IMR-90 (cell line): ENCODE data around the gene KCNJ3.

Source experiments
- BHLHE40 ChIP-seq: fragments of 150-350 bp; IDR thresholded peaks from 2 replicates; pipeline ENCODE4 v1.6.1; 2016; ENCODE audit warnings: mild to moderate bottlenecking, low read depth, low read length
- CEBPB ChIP-seq: IDR thresholded peaks from 2 replicates; pipeline ENCODE4 v1.6.1; 2012; ENCODE audit warnings: low read depth, low read length, improper control_type of control experiment
- CHD1 ChIP-seq: IDR thresholded peaks from 2 replicates; pipeline ENCODE4 v1.6.1; 2012; ENCODE audit warnings: low read depth, low read length, improper control_type of control experiment
- FOS ChIP-seq: fragments of 150-350 bp; IDR thresholded peaks from 2 replicates; pipeline ENCODE4 v1.6.1; 2016; ENCODE audit warnings: low read depth, low read length
- MAFK ChIP-seq: IDR thresholded peaks from 2 replicates; pipeline ENCODE4 v1.6.1; 2012; ENCODE audit warnings: low read depth, low read length, improper control_type of control experiment
- MAZ ChIP-seq: IDR thresholded peaks from 2 replicates; pipeline ENCODE4 v1.6.1; 2012; ENCODE audit warnings: low read depth, mild to moderate bottlenecking, low read length, improper control_type of control experiment, moderate library complexity, borderline replicate concordance
- MXI1 ChIP-seq: IDR thresholded peaks from 2 replicates; pipeline ENCODE4 v1.6.1; 2012; ENCODE audit warnings: low read depth, mild to moderate bottlenecking, low read length, moderate library complexity, borderline replicate concordance
- POLR2A ChIP-seq: IDR thresholded peaks from 2 replicates; pipeline ENCODE4 v1.6.1; 2012; ENCODE audit warnings: mild to moderate bottlenecking, low read depth, low read length
- RAD21 ChIP-seq: IDR thresholded peaks from 2 replicates; pipeline ENCODE4 v1.6.1; 2012; ENCODE audit warnings: low read length, improper control_type of control experiment
- RCOR1 ChIP-seq: IDR thresholded peaks from 2 replicates; pipeline ENCODE4 v1.6.1; 2012; ENCODE audit warnings: mild to moderate bottlenecking, low read length, improper control_type of control experiment; ENCODE audit not compliant: insufficient replicate concordance
- SMC3 ChIP-seq: fragments of 150-350 bp; IDR thresholded peaks from 2 replicates; pipeline ENCODE4 v1.6.1; 2016; ENCODE audit warnings: low read depth, mild to moderate bottlenecking, antibody characterized with exemption, low read length, moderate library complexity
- TF ChIP-seq, protein P1 (sequence below): conservative IDR thresholded peaks from 2 replicates; pipeline ENCODE4 v1.5.1; 2012; ENCODE audit warnings: mild to moderate bottlenecking, low read depth, low read length, improper control_type of control experiment
- TF ChIP-seq, protein P2 (sequence below): fragments of 150-350 bp; IDR thresholded peaks from 2 replicates; pipeline ENCODE4 v1.6.1; 2017; ENCODE audit warnings: mild to moderate bottlenecking, antibody characterized with exemption, low read length, low read depth
- TF ChIP-seq, protein P3 (sequence below): fragments of 150-350 bp; IDR thresholded peaks from 2 replicates; pipeline ENCODE4 v1.6.1; 2016; ENCODE audit warnings: low read depth, mild to moderate bottlenecking, low read length, moderate library complexity, borderline replicate concordance

DNA sequence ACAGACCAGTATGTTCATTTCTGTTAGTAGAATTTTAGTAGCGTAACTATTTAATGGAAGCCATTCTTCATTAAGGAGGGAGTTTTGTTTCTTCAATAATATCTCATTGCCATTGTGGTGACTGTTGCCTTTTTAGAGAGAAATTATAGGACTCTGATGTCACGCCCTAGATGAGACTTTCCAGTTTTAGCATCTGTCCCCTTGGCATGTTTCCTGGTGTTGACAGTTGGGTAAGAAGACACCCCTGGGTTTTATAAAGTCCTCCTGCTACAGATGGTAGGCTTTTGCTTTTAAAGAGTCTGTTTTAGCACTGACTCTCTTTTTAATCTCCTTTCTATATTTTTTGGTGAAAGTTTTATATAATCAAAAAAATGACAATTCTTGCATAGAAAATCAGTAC is 41.9 kb downstream of the KCNJ3 start:
- TF ChIP-seq, protein P1, sequence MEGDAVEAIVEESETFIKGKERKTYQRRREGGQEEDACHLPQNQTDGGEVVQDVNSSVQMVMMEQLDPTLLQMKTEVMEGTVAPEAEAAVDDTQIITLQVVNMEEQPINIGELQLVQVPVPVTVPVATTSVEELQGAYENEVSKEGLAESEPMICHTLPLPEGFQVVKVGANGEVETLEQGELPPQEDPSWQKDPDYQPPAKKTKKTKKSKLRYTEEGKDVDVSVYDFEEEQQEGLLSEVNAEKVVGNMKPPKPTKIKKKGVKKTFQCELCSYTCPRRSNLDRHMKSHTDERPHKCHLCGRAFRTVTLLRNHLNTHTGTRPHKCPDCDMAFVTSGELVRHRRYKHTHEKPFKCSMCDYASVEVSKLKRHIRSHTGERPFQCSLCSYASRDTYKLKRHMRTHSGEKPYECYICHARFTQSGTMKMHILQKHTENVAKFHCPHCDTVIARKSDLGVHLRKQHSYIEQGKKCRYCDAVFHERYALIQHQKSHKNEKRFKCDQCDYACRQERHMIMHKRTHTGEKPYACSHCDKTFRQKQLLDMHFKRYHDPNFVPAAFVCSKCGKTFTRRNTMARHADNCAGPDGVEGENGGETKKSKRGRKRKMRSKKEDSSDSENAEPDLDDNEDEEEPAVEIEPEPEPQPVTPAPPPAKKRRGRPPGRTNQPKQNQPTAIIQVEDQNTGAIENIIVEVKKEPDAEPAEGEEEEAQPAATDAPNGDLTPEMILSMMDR: no peak
- TF ChIP-seq MXI1: no peak
- no peak for TF ChIP-seq POLR2A
- no peak for TF ChIP-seq CHD1
- no peak for TF ChIP-seq MAZ
- TF ChIP-seq RAD21: no peak
- no peak for TF ChIP-seq BHLHE40
- no peak for TF ChIP-seq FOS
- TF ChIP-seq, protein P2, sequence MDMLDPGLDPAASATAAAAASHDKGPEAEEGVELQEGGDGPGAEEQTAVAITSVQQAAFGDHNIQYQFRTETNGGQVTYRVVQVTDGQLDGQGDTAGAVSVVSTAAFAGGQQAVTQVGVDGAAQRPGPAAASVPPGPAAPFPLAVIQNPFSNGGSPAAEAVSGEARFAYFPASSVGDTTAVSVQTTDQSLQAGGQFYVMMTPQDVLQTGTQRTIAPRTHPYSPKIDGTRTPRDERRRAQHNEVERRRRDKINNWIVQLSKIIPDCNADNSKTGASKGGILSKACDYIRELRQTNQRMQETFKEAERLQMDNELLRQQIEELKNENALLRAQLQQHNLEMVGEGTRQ: no peak
- no peak for TF ChIP-seq SMC3
- TF ChIP-seq, protein P3, sequence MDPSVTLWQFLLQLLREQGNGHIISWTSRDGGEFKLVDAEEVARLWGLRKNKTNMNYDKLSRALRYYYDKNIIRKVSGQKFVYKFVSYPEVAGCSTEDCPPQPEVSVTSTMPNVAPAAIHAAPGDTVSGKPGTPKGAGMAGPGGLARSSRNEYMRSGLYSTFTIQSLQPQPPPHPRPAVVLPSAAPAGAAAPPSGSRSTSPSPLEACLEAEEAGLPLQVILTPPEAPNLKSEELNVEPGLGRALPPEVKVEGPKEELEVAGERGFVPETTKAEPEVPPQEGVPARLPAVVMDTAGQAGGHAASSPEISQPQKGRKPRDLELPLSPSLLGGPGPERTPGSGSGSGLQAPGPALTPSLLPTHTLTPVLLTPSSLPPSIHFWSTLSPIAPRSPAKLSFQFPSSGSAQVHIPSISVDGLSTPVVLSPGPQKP: no peak
- no peak for TF ChIP-seq CEBPB
- TF ChIP-seq MAFK: no peak
- no peak for TF ChIP-seq RCOR1
